GM21423 (cell line): ENCODE results near the gene HOXA3.

Experiments used
- ATAC-seq: cut with Tn5 transposase; IDR thresholded peaks from one replicate; pipeline ENCODE4 v1.9.1; 2021; ENCODE audit warnings: mild to moderate bottlenecking, moderate library complexity; ENCODE audit not compliant: unreplicated experiment

The HOXA3 gene

DNA sequence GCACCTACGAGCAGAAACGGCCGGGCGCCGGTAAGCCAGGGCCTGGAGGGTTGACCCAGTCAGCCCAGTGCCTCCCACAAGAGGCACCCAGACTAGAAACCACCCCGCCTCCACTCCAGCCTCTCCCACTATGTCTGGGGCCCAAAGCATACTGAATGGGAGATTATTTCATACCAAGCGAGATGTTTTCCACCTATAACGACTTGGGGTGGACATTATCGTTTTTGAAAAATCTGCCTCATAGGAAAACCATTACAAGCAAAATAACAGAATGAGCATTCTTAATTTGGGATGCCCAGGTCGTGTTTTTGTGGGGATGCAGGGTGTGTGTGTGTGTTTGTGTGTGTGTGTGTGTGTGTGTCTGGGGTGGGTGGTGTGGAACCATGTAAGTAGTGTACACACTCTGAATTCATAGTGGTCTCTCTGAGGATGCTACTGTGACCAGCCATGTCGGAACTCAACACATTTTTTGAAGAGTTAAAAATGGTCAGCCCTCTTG, 6.4 kb downstream of the HOXA3 start:
- ATAC-seq, result no peak

DNA sequence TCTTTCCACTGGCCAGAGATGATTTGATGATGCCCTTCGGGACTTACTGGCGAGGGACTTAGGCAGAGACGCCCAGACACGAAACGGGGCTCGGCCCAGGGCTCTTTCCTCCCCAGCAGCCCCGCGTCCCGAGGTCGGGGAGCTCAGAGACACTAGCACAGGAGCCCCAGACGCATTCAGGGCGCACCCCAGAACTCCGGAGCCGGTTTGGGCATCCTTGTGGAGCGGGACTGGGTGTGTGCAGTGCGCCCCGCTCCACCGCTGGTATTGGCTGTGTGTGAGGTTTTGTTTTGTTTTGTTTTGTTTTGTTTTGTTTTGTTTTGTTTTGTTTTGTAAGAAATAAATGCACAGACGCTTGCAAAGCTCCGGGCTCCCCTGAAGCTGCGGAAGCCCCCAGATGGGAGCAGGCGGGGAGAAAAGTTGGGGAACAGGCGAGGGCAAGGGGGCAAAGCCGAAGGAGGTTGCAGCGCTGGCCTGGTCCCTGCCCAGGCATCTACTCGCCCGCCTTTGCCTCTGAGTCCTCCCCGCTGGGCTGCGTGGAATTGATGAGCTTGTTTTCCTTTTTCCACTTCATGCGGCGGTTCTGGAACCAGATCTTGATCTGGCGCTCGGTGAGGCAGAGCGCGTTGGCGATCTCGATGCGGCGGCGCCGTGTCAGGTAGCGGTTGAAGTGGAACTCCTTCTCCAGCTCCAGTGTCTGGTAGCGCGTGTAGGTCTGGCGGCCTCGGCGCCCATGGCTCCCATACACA, 7.0 kb downstream of the HOXA3 start:
- ATAC-seq, result no peak

DNA sequence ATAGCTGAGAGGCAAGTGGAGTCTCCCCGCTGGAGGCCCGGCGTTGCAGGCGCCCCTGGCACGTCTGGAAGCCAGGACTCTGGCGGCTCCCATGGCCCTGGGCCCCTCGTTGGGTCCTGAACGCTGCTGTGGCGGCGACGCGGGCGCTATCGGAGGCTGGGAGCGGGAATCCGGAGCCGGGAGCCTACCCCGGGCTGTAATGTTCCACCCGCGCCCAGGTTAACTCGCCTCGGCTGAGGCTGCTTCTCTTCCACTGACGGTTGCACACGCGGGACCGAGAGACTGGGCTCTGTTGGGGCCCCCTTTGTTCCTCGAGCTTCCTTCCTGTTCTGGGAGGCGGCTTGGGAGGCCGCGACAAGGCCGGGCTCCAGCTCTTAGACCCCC, 7.6 kb downstream of the HOXA3 start:
- no peak for ATAC-seq

DNA sequence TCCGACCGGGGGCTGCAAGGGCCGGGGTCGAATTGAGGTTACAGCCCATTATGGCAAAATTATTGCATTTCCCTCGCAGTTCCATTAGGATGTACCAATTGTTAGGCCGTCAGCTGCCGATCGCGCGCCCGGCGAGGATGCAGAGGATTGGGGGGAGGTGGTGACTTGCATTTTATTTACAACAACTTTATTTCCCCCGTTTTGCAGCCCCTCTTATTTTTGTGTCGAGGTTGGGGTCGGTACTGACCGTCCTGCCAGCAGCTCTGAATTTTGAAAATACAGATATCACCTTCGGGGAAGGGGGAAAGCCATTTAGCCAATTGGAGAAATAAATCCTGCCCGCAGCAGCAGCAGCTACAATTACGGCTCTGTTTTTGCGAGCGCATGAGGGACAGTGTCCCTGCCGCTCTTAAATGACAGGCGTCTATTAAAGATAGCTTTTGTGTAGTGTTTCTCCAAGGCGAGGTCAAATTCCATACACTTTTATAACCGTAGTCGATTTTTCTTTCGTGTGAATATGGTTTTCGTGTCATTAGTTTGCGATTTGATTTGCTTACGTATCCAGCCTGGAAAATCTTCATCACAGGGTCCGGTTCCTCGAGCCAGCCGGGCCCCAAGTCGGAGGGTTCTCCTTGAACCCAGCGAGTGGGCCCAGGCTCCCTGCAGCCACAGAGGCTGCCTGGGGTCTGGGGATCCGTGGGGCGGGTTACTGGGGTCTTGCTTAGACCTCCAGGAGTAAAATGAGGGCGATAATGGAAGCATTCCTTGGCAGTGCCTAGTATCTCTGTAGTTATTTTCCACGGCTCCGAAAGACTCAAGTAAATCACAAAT, 8.2 kb downstream of the HOXA3 start:
- no peak for ATAC-seq

DNA sequence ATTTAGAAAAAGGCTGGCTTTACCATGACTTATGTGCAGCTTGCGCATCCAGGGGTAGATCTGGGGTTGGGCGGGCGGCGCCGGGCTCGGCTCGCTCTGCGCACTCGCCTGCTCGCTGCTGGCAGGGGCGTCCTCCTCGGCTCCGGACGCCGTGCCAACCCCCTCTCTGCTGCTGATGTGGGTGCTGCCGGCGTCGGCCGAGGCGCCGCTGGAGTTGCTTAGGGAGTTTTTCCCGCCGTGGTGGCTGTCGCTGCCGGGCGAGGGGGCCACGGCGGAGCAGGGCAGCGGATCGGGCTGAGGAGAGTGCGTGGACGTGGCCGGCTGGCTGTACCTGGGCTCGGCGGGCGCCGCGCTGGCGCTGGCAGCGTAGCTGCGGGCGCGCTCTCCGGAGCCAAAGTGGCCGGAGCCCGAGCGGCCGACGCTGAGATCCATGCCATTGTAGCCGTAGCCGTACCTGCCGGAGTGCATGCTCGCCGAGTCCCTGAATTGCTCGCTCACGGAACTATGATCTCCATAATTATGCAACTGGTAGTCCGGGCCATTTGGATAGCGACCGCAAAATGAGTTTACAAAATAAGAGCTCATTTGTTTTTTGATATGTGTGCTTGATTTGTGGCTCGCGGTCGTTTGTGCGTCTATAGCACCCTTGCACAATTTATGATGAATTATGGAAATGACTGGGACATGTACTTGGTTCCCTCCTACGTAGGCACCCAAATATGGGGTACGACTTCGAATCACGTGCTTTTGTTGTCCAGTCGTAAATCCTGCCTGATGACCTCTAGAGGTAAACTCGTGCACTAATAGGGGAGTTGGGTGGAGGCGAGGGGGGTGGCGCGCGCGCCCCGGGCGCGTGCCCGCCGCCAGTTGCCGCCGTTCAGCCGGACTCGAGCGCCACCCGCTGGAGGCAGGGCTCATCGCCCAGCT, 9.1 kb downstream of the HOXA3 start, which contains the start of gene HOXA5:
Gene HOXA5, minus strand, starts transcription at position 659 of the 927 bp plus-strand sequence. Its CDS starts 74 bp downstream, at position 585.
- no peak for ATAC-seq

DNA sequence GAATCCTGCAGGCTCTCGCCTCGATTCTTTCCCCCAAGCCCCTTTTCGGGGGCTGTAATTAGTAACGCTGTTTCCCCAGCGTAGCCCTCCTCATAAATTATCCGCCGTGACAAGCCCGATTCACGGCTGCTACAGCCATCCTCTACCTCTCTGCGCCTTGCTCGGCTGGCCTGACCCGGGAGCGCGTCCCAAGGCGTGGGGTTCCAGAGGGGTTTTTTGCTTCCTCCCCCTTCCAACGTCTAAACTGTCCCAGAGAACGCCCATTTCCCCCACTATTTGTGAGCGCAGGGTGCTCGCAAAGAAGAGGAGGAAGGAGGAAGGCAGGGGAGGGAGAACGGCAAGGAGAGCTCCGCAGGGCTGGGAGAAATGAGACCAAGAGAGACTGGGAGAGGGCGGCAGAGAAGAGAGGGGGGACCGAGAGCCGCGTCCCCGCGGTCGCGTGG, 9.8 kb downstream of the HOXA3 start:
- ATAC-seq, result no peak

DNA sequence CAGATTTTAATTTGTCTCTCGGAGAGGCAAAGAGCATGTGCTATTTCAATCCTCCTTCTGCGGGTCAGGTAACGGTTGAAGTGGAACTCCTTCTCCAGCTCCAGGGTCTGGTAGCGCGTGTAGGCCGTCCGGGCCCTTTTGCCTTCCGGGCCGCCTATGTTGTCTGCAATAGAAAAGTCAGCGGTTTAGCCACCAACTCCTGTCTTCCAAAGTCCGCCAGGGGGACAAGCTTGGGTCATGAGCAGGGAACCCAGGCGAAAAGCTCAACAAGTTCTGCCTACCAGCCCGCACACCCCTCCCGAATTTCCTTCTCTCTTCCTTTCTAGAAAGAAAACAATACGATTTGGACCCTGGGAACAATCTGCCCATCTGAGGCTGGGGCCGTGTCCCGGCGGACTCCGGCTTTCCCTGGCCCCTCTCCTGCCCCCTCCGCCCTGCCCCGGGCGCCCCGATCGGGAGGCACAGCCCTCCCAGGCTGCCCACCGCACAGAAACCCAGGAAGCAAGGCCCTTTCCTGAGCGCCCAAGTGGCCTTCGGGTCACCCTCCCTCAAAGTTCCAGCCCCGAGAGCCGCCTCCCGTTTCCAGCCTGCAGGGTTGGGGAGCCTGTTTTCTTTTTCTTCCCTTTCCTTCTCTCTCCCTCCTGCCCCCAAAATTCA, 10.3 kb downstream of the HOXA3 start:
- no peak for ATAC-seq

DNA sequence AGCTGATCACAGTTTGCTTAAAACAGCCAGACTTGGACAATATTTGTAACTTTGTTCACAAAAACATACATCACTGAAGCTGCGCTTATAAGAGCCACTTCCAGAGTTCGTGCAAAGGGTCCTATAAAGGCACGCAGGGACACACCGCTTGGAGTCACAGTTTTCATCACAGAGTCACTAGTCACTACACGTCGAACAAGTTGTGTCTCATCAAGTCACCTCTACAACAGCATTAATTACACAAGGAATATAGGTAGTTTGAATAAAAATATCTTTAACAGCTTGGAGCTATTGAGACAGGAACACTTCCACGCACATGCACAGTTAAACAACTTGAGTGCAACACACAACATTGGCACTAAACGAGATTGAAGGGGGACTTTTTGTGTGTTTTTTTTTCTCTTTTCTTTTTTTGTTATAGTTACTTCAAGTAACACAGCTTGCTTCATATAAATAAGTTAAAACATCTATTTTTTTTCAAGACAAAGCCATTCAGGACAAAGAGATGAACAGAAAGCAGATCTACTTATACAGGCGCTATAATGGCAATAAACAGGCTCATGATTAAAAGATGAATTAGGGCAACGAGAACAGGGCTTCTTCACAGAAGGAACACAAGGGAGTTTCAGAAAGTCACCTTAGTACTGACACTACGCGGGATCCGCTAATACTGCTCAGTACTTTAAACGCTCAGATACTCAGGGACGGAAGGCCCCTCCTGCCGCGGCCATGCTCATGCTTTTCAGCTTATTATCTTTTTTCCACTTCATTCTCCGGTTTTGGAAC, 11.1 kb downstream of the HOXA3 start:
- ATAC-seq, result no peak

DNA sequence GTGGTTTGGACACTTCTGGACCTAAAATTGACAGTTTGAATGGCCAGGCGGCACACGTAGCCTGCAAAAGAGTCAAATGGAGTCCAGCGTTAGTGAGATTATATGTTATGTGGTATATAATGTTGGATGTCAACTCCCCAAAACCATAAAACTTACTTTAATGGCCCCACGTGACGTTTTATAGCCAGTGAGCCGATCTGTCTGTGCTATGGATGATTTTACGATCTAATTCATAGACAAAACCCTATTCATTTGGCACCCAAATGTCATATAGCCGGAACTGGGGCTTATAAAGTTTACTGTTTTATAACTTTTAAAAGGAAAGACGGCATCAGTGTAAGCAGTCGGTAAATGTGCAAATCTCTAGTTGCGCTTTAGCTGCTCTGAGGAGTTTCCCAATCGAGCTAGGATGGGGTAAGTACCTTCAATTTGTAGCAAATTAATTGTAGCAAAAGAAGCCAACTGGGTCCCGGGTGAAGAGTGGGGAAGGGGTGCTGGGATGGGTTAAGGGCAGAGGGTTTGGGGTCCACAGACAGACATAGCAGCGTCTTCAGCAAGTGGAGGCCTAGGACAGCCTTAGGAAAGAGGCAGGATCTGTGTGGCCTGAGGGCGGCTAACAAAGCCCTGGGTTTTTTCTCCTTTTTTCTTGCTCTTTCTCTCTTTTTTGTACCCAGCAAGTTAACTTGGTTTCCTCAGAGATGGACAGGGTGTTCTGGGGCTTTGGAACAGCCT, 12.1 kb downstream of the HOXA3 start:
- ATAC-seq, result no peak

DNA sequence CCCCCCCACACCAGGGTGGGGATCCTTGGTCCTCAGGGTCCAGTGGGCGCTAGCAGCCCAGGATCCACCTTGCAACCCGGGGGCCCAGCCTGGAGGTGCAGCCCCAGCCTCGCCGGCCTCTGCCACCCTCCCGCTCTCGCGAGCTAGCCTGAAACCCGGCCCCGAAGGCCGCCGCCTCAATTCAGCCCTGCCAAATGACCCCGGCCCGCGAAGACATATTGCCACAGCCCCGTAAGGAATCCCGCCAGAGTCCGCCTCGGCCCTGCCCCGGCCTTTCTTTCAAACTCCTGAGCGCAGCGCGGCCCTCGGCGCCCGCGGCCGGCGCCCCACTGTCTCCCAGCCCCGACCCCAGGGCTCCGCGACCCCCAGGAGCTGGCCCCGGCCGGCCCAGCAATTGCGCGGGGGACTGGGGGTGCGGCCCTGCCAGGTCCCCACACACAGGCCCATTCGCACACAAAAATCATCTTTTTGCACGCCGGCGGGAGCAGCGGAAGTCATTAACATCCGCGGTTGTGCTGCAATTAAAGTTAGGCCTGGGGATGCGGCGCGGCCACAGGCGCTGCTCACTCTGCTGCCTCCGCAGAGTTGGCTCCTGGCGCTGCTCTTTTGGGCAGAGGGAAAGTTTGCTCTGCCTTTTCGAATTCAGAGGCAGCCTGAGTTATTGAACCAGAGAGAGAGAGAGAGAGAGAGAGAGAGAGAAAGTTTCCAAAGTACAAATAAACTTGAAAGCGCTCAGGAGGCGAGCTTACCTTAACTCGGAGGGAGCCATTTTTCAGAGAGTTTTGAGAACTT, 12.9 kb downstream of the HOXA3 start:
- ATAC-seq, result no peak

DNA sequence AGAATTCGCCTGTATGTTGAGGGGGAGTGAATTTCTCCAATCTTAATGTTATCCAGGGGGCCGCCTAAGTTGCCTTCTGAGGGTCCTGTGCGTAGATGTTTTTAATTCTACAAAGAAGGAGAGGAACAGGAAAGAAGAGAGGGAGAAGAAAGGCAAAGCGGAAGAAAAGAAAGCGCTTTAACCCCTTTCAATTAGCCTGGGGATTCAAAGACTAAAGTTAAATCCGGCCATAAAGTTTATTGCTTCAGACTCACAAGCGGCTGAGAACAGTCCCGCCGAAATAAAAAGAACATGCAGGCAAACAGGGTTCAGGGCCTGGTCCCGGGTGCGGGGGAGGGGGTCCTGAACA, 13.4 kb downstream of the HOXA3 start:
- no peak for ATAC-seq

DNA sequence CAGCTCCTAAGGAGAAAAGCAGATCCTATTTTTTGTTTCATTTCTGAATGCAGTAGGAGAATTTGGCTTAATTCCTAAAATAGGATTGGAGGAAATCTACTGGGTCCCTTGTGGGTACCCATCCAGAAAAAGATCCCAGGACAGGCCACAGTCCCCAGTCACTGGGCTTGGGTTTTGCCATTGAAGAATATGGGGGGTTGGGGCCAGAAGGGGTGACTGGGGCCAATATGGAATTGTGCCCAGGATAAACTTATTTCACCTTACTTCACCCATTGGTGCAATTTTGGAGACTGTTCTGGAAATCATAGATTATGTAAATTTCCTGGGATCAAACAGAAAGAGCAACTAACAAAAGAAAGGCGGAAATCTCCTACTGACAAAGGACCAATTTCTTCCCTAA, 13.9 kb downstream of the HOXA3 start:
- ATAC-seq, result no peak

DNA sequence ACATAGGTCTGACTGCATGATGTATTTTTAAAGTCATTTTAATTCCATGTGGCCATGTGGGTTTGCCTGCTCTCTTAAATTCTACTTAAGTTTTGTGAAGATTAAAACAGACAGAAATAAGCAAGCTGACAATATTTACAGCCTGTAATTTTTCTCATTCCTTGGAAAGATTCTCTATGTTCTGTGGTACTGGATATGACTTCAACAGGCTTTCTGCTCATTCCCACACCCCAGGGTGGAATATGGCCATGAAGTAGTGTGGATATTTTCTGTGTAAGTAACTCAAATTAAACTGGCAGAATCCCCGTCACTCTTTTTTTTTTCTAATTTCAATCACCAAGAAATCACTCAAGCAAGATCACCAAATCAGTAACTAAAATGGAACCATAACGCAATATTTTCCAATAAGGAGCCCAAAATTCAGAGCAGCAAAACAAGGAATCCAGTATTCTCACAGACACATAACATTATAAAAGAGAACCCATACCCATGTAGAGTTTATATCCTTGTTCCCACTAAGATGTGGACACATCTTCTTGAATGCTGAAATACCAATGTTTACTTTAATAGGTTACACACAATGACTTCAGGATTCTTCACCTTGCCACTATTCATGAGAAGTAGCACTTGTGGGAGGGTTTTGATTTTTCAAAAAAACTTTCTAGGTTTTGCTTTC, 14.6 kb downstream of the HOXA3 start:
- no peak for ATAC-seq

DNA sequence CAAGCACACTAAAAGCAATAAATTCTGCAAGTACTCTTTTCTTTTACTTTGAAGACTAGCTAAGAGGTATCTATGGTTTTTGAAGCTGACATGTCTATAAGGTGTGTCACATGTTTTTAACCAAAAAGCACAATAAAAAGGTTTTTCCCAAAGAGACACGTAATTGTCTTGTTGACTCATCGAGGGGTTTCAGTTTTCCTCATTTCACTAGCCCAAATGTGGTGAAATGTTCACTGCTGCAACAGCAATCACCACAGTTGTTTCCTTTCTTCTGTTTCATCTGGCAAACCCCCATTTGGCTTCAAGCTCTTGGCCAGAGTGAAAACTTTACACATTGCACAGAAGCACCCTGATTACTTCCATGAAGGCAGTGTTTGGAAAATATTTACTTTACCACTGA, 18.0 kb downstream of the HOXA3 start:
- no peak for ATAC-seq

DNA sequence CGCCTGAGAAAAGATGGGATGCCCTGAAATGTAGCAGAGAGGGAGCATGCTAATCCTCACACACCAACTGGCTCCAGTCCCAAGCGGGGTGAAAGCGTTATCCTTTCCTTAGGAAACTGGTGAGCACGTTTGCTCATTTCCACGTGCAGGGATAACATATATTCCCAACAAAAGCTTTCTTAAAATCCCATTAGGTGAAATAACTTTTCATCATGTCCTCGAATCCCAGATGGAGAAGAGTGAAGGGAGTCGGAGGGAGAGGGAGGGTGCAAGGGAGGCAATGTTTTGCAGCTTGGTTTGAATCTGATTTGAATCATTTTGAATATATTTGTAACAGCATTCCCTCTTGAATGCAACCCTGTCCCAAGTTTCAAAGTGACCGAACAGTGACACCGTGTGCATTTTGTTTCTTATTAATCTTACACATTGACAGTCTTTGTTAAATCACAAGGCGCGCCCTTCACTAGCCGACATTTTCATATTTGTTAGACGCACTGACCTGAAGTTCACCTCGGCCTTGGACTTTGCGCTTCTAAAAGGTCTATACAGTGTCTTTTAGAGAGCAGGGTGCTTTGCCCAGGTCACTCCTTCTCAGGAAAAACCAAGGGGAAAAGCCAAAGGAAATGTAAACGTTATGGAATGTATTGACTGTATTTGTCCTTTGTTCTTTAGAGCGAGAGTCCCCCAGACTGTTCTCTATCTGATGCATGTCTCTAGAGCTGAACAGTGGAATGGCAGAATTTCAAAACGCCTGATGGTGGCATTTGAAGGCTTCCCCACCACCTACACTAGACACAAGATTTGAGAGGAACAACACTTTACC, 18.8 kb downstream of the HOXA3 start:
- ATAC-seq, result no peak

DNA sequence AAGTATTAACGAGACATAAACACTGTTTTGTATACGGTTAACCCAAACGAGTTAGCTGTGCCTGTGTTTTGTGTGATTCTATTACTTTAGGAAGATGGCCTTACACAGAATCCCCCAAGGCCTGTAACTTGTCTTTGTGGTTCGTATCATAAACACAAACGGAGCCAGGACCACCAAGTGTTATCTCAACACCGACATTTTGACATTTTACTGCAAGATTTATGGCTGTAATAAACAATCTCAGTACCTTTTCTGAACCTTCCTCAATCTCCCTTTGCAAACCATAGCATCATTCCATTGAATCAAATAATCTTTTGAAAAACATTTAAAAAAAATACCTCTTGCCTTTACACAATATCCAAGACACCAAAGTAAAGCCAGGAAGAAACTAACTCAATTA, 19.4 kb downstream of the HOXA3 start:
- no peak for ATAC-seq

DNA sequence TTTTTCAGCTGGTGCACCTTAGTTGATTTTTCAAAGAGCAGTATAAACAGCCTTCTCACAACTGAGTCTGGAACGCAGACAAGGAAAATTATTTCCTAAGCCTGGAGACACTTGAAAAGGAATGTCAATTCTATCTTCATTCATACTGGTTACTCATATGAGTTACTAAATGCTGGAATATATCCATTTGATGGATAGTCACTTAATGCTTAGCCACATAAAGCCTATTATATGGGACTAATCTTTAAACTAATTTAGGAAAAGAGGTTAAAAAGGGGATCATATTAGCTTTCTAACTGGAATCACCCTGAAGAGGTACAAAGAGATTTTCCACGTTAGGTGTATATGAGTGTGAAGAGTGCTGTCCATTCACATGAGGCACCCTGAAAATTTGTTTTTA, 20.2 kb downstream of the HOXA3 start:
- no peak for ATAC-seq
